ENCODE data around the gene DNAL4.

DNAL4 gene

GRCh38 chr22:38782402-38783094 lies 11.4 kb downstream of the DNAL4 start:
- TF ChIP-seq CTCF (IDR thresholded peaks at IDR 0.05; ENCODE audit: low read depth, low read length, missing control alignments): no peak
- H3K4me3 ChIP-seq (ENCODE audit: low read depth, low read length): no peak overlapping the region
- no peak for DNase-seq (ENCODE audit: low read depth)

GRCh38 chr22:38781033-38781432 lies 12.9 kb downstream of the DNAL4 start:
- no peak for TF ChIP-seq CTCF (IDR thresholded peaks at IDR 0.05; ENCODE audit: low read depth, low read length, missing control alignments)
- DNase-seq (ENCODE audit: low read depth): no peak
- H3K4me3 ChIP-seq (ENCODE audit: low read depth, low read length): no peak overlapping the region

GRCh38 chr22:38777087-38777671 lies 16.8 kb downstream of the DNAL4 start:
- no peak for TF ChIP-seq CTCF (IDR thresholded peaks at IDR 0.05; ENCODE audit: low read depth, low read length, missing control alignments)
- no peak for DNase-seq (ENCODE audit: low read depth)
- no peak overlapping the region for H3K4me3 ChIP-seq (ENCODE audit: low read depth, low read length)

GRCh38 chr22:38776086-38776485 lies 17.9 kb downstream of the DNAL4 start:
- H3K4me3 ChIP-seq (ENCODE audit: low read depth, low read length): no peak overlapping the region
- DNase-seq (ENCODE audit: low read depth): no peak
- no peak for TF ChIP-seq CTCF (IDR thresholded peaks at IDR 0.05; ENCODE audit: low read depth, low read length, missing control alignments)

- no peak for TF ChIP-seq CTCF (IDR thresholded peaks at IDR 0.05; ENCODE audit: low read depth, low read length, missing control alignments)
- no peak overlapping the region for H3K4me3 ChIP-seq (ENCODE audit: low read depth, low read length)
- no peak for DNase-seq (ENCODE audit: low read depth)
These were observed 18.3 kb downstream of the DNAL4 start for GRCh38 chr22:38775656-38776055.

GRCh38 chr22:38774496-38775166 lies 19.3 kb downstream of the DNAL4 start:
- H3K4me3 ChIP-seq (ENCODE audit: low read depth, low read length): no peak overlapping the region
- no peak for DNase-seq (ENCODE audit: low read depth)
- TF ChIP-seq CTCF (IDR thresholded peaks at IDR 0.05; ENCODE audit: low read depth, low read length, missing control alignments): no peak

All from GM12864 (cell line).